ENCODE results near the gene CDADC1.

CDADC1 gene

DNA sequence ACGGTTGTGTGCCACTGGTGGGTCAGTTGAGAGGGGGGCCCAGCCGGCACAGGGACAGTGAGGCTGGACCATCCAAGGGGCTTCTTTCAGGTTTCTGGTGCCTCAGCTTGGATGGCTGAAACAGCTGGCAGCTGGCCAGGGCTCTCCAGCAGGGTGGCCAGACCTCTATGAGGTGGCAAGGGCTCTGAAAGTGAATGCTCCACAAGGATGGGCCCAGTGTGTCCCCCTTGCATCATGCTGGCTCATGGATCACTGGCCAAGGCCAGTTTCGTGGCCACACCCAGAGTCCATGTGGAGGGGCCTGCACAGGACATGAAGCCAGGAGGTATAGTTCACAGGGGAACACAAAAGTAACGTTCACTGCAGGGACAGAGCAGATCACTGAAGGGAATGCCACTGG lies 49.6 kb downstream of the CDADC1 start:
- no peak for DNase-seq

DNA sequence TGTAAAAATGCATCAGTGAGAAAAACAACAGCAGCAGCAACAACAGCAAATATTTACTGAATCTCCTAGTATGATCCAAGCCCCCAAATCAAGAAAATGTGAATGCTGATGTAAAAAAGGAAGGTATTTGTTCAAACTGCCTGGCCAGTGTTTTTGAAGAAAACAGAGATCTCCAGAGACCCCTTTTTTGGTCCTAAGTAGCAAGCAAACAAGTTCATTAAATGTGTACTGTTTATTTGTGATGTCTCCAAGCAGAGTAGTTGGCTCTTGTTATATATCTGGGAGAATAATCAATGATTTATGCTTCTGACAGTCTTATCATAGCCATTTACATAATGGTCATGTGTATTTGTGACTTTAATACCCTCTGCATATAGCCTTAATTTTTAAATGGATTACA lies 50.7 kb downstream of the CDADC1 start:
- DNase-seq, result no peak

DNA sequence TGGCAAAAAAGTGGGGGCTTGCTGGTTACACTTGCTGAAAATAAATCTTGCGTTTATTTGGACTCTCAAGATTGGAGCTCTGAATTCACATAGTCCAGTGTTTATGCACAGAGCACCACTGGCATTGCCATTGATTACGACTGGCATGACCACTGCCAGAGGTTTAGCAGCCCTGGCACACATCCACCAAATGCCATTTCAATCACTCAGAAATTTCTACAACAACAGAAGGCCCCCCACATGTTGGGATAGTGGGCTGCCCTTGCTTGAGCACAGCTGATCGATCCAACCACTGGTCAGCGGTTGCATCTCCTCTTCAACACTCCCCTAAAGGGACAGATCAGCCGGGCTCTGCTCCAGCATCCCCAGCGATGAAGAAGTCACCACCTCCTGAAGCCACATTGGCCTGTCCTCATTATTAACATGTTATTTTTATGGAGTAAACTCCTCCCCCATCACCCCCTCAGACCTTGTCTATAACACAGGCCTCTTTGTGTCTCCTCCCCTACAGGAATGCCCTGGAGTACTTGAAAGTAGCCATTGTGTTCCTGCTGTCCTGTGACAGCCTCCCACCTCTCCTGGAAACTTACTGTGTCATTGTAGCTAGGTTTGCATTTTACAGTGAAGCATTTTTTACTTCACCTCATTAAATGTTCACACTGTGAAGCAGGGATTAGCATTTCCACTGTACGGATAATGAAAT lies 51.3 kb downstream of the CDADC1 start:
- no peak for DNase-seq

DNA sequence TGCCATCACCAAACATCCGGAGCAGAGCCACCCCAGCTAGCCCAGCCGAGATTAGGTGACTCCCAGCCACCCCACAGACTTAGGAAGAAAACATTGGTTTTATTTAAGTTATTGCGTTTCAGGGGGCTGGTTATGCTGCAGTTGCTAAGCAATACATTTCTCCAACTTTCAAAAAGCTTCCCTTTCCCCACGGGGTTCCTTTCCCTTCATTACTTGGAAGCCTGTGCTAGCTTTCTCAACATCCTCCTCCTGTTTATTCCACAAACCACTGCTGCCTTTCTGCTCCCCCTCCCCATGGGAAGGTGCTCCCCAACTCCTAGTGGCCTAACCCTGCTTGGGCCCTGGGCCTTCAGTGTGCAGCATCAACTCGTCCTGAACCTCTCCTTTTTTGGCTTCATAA lies 52.6 kb downstream of the CDADC1 start:
- DNase-seq, result no peak

DNA sequence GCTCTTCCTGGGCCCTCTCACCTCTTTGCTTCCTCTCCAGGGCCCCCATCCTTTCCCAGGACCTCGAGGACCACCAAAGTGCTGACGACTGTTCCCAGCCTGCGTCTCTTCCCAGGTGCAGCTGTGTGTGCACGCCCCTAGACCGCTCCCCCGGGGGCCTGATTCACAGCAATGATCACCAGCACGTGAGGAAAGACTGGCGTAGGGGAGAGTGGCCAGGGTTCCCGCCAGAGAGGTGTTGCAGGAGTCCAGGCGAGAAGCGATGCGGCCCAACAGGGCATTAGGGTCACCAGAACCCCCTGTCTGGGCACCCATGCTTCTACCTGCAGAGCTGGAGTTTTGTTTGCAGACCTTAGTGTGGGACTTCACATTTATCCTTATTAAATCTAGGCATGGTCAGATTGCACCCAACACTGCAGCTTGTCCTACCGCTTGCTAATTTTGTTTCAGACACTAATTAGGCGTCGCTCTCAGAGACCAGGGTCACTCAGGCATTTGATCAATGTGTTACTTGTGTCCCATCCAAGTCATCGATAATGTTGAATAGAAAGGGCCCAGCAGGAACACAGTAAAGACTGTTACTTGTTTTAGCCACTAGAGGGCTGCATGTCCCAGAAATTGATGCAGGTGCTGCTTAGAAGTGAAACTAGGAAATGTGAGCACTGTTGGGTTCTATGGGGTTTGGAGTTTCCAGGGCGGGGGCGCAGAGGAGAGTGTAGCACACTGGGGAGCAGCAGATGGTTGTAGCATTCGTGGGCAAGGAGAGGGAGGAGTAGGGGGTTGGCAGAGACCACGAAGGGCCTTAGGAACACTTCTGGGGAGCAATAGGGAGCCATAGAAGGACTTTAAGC lies 53.2 kb downstream of the CDADC1 start:
- DNase-seq, result peak; percentile 60

DNA sequence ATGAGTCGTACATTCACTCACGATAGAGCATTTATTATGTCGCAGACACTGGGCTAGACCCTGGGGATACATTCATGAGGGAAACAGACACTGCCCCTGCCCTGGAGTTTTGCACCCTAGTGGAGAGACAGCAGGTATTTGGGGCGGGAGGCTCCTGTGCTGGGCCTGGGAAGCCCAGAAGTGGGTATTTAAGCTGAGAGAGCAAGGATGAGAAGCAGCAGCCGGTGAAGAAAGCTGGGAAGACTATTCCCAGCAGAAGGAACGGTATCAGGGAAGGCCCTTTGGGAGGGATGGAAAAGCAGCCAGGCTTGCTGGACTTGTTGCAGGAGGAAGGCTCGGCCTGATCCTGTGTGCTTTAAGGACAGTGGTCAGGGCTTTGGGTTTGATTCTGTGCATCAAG lies 54.5 kb downstream of the CDADC1 start:
- DNase-seq, result no peak

DNA sequence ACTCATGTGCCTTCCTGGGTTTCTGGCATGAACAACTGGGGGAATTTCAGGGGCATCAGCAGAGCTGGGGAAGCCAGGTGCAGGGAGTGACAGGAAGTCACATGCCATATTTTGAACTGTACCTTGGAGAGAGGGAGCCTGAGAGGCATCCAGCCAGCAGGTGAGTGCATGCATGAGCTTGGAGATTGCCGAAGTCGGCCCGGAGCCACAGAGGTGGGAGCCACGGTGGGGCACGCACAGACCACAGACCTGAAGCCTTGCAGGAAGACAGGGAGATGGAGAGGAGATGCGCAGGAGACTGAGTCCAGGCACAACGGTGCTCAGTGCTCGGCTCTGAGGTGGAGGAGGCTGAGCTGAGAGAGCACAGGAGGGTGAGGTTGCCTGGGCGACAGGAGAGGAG lies 55.1 kb downstream of the CDADC1 start:
- DNase-seq, result no peak

DNA sequence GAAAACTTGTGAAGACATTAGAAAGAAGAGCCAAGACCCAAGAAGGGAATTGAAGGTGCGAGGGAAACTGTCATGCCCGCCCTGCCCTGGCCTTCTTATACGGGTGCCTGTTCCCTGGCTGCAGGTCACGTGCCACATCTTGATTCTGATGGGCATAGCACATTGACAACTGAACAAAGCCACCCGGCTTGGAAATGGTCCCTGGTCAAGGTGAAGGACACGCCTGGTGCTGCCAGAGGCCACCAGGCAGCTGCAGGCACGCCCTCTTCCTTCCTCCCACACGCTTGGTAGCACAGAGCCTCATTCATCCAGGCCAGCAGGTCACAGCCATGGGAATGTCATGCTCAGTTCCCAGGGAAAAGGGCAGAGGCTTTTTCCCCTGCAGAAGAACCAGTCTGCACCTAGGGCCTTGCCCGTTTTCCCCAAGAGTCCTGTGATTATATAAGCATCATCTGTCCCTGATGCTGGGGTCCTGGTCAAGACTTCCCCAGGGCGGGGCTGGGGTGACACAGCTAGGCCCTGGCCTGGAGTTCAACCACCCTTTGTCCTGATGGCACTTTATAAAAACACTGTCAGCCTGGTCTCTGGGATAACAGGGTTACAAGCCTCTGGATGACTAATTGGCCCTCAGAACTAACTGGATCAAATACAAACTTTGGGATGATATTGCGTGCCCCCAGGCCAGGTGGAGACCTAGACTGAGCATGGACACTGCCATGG lies 56.0 kb downstream of the CDADC1 start:
- DNase-seq, result no peak

DNA sequence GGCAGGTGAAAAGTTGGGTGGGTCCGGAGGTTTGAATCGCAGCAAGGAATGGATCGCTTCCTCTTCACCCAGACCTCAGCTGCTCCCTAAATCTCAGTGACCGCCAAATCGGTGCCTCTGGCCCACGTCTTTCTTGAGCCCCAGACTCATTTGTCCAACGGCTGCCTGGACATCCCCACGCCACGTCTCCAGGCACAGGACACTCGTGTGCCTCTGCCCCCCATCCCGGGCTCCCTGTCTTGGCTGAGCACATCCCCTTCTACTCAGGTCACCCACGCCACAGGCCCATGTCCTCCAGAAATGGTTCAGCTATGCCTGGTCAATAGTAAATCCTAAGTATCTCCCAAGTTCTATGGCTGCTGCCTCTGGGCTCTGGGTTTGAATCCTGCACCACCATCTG lies 56.6 kb downstream of the CDADC1 start:
- DNase-seq, result no peak

DNA sequence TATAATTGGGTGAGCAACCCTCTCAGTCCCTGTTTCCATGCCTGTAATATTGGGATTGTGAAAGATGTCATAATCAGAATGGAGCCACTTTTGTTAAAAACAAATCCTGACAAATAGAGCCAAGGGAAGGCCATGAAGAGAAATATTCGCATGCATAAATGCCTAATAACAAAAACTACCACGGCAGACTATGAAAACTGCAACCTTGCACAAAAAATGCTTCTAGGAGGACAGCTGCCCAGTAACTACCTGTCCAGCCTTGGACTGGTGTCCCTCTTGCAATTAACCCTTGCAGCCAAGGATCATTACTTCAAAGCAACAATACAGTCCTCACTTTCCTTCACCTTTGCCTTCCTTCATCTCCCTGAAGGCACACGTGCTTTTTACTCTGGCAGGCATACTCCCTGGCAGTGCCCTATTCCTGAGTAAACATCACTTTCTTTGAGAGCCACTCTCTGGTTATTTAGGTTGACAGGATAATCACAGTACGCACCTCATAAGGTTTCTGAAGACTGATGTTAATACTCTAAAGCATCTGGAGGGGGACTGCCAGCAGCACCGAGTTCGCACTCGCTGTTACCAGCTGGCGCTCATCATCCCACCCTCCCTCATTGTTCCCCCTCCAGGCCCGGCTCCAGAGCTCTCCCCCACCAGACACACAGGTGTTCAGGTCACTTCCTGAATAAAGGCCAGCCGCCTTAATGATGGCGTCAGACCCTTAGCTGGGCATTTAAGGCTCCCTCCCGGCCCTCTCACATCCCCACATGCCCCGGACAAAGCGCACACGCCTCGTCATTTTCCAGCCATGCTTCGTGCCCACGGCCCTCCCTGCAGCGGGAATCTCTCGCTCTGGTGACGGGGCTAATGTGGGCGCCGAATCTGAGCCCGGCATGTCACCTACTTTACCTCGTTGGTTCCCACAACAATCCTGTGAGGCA lies 57.3 kb downstream of the CDADC1 start:
- DNase-seq, result no peak

DNA sequence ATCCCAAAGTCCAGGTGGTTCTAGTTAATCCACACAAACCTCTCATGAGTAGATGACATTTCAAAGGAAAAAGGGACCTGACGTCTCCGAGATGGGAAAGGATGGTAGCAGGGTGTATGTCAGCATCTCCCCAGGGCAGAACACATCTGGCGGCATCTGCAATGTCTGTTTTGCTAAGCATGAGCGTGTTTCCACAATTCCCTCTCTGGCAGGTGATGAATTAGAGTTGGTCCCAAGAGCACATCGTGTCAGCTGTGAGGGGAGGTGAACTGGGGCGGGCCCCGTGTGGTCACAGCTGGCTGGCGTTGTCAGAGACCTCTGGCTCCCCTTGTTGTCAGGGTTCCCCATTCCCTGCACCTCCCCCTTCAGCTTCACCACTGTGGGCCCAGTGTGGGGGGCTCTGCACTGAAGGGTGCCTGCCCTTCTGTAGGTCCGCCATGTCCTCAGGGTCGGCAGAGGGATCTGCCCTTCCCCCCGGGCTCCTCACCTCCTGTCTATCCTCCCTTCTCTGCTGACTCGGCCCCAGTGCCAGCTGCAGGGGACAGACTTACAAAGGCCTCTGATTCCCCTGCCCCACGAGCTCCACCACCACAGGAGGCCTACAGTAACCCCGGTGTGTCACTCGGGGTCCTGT lies 58.2 kb downstream of the CDADC1 start:
- no peak for DNase-seq

DNA sequence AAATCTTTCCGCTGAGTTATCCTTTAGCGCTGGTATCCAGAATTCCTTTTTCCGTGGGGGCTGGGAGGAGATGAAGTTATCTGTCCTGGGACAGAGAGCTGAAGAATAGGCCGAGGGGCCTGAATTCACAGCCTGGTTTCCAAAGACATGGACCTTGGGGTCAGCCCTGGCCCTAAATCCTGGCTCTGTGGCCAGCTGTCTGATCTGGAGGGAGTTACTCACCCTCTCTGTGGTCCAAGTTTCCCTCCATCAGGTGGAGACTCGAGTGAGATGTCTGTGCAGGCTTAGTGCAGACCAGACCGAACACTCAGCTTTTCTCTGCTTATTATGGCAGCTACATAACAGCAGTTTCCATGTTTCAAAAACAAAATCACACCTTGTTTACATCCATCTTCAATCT lies 59.6 kb downstream of the CDADC1 start:
- DNase-seq, result no peak

DNA sequence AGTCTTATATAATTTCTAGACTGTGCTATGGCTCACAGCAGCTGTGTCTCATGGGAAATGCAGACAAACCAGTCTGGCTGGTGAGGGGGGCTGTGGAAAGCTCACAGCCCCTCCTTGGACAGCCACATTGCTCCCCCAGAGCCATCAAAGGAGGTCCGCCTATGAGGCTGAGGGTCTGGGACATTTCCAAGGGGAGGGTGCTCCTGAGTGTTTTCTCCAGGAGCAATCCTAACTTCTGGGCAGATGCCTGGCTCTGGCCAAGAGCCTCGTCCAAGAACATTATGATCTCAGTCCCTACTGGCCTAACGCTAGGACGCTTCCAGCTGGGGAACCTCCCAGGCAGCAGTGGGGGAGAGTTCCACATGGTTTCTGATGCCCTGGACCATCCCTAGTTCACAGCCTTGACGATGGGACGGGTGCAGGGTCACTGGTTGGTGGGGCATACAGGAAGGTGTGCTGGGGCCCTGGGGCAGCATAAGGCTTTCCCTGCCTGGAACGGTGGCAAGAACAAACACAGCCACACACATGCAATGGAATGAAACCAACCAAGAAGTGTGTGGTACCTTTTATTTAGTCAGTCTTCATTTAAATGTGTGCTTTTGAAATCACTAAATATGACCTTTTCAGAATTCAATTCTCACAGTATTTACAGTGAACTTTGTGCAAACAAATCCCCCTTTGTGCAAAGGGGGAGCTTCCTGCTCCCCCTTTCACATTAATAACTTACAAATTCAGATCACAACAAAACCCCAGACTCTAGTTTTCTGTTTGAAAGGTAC lies 60.6 kb downstream of the CDADC1 start:
- DNase-seq, result peak; percentile 88

DNA sequence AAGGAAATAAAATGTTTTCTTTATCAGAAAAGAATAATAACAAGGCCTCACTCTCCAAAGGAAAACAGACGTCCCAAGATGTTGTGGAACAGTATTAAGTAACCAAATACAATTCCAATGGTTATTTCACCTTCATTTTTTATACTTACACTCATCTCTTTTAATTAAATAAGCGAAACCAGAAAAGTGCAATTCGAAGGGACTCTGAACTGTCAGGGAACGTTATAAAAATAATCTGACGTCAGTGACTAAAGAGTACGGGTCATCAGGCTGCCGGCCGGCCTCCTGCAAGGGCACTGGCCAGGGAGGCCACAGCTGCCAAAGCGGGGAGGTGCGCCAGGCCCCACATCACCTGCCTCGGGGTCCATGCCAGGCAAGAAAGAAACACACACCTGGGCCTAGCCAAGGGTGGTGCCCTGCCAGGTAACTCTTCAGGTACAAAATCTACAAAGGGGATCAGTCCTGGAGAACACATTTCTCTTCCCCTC lies 61.2 kb downstream of the CDADC1 start:
- no peak for DNase-seq

DNA sequence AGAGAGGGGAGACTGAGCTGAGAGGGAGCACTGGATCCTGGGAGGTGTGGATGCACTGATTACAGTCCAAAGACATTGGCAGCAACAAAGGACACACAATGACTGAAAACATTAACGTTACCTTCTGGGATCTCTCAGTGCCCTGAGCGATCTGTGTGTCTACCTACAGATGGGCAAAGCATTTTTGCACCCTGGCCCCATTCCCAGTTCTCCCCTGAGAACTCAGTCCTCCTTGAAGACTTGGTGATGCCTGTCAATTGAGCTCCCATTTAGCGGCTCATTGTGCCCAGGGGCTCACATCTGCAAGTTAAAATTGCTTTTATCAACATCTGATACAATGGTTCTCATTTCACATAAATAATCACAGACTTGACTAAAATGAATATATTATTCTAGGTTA lies 62.5 kb downstream of the CDADC1 start:
- no peak for DNase-seq

DNA sequence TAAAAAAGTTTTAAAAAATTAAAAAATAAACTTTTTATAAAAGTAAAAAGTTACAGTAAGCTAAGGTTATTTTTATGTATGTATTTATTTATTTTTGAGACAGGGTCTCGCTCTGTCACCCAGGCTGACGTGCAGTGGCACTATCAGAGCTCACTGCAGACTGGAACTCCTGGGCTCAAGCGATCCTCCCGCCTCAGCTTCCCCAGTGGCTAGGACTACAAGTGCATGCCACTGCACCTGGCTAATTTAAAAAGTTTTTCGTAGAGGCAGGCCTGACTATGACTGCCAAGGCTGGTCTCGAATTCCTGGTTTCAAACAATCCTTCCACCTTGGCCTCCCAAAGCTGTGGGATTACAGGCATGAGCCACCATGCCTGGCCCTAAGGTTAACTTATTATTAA lies 64.1 kb downstream of the CDADC1 start:
- no peak for DNase-seq

DNA sequence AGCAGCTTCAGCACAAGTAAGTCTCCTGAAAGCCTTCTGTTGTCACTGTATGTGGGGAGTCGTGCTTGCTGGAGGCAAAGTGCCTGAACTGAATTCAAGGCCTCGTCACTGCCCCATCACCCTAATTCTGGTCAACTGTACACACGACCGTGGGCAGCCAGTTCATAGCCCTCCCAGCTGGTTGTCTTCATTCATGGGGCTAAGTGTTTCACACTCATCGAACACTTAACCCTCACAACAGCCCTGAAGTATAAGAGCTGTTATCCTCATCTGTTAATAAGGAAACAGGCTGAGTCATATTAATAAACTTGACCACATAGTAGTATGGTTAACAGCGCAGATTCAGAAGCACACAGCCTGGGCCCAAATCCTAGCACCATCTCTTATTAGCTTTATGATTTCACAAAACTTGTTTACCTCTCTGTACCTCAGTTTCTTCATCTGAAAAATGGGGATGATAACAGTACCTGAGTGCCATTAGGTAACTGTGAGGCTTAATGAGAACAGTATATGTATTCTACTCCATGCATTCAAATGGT lies 66.7 kb downstream of the CDADC1 start:
- DNase-seq, result no peak

DNA sequence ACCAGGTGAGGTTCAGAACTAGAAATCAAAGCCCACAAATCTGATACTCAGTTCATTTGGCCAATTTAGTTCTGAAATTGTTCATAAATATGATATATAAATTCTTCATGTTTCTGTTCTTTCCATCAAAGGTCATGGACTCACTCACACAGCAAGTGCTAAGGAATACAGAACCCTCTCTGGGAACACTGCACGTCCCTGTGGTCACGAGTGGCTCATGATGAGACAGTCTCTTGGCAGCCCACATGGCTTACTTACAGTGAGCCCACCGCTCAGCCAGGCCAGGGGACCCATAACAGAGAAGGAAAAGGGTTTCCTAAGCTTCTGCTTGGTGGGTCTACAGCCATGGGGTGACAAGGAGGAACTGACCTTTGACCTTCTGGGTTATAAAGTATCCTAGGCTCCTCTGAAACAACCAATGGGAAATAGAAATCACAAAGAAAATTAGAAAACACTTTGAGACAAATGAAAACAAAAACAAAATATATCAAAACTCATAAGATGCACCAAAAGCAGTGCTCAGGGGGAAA lies 67.4 kb downstream of the CDADC1 start:
- no peak for DNase-seq

DNA sequence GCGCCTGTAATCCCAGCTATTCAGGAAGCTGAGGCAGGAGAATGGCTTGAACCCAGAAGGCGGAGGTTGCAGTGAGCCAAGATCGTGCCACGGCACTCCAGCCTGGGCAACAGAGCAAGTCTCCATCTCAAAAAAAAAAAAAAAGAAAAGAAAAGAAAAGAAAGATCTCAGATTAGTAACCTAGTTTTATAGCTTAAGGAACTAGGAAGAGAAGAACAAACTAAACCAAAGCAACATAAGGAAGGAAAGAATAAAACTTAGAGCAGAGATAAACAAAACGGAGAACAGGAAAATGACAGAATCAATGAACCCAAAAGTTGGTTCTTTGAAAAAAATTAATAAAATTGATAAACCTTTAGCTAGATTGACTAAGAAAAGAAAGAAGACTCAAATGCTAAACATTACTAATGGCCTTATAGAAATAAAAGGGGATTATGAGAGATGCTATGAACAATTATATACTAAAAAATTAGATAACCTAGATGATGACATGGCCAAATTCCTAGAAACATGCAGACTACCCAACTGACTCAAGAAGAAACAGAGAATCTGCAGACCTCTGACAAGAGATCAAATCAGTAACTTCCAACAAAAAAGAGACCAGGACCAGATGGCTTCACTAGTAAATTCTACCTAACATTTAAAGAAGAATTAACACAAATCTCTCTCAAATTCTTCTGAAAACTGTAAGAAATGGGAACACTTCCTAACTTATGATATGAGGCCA lies 68.2 kb downstream of the CDADC1 start:
- no peak for DNase-seq

DNA sequence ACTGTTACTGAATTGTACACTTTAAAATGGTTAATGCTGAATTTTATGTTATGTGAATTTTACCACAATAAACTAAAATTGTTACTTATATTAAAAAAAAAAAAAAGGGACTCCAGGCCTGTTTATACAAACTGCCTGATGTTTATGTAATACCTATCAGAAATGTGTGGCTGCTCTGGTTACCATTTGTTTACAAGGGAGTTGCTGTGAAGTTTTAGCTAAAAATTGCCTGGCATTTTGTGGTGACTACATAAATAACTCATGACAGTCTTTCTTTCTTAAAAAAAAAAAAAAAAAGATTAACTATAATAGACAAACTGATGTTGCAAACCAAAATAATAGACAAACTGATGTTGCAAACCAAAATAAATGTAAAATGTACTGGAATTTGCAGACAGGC lies 71.8 kb downstream of the CDADC1 start:
- no peak for DNase-seq
